NCI-H748 (cell line): ENCODE measurements around the gene MSX1.
A peak's percentile ranks its signal among the peaks of the same experiment; 100 is the strongest.

Experiments
- DNase-seq: peaks from one replicate; lab custom pipeline; 2025; ENCODE audit not compliant: unreplicated experiment; lab: John Stamatoyannopoulos, UW

MSX1 gene

DNA sequence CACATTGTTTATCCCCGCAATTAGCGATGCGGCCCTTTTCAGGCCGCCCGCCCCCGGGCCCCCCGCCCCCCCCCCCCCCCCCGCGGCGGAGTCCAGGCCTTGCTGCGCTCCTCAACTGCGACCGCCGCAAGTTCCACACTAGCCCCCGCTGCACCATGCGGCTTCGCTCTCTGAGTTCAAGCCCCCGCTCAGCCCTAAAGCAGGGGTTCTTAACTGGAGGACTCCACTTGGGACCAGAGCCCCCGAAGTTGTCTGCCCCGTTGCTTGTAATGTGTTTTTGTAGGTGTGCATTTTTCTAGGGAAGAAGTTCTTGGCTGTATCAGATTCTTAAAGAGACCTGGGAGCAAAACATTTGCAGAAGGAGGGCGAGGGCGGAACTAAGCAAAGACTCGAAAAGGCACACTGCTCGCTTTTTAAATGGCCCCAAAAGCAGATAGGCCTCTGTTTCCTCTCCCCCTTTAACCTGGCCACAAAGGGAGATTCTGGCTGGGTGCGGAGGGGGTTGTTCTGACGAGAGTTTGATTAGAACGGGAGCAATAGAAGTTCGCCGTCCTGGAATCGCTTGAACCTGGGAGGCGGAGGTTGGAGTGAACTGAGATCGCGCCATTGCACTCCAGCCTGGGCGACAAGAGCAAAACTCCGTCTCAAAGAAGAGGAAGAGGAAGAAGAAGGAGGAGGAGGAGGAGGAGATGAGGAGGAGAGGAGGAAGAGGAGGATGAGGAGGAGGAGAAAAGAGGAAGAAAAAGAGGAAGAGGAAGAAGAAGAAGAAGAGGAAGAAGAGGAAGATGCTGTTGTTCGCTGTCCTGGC is 2.3 kb upstream of the MSX1 start:
- DNase-seq, result no peak

DNA sequence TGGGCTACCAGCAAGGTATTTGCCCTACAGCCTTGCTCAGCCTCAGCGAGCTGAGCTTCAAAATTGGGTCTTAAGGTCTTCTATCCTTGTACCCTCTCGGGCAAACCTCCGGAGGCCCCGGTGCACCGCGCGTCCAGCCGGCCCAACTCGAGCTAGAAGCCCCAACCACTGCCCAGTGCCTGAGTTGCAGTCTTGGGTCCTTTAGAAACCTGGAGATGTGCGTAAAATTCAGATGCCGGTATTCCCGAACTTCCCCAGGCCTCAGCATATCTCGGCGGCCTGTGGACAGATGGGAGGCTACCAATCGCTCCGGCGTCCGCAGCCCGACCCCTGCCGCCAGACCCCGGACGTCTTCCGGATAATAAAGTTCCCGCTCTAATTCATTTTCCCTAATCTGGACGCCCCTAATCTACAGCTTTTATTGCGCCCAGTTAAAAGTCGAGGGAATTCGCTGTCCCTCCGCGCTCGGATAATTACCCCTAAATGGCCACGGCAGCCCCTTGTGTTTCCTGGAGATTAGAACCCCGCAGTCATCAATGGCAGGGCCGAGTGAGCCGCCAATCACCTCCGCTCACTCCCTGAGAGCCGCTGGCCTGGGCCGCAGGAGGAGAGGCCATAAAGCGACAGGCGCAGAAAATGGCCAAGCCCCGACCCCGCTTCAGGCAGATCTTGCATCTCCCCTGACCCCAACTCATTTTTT is 1.5 kb upstream of the MSX1 start:
- no peak for DNase-seq

DNA sequence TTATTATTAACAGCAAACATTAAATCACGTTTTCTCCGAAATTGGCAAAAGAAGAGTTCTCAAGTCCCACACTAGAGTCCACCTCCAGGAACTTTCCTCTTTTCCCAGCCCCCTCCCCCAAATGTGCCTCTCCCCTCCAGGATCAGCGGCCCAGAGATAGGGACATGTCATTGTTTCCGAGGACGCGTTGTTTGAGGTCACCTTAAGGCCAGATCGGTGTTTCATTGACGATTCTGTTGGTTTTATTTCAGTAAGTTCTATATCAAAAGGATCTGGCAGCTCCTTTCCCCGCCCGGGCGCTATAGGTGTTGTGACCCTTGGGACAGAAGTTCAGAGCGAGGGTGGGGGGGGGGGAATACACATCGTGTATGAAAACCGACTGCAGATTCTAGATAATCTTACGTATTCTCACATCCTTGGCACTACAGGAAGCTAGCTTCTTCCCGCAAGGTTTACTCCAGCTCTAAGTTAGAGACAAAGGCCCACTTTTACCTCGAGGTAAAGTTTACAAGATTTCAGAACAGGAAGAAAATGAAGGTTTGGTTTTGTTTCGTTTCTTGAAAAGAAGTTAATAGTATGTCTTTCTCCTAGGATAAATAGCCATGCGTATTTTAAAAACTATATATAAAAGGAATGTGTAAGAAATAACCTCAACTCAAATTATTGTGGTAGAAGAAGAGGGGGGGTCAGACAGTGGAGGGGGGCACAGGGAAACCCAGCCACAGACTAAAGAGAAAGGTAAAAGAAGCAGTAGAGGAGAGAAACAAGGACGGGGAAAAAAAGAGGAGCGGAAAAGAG is 739 bp upstream of the MSX1 start:
- DNase-seq, result no peak

DNA sequence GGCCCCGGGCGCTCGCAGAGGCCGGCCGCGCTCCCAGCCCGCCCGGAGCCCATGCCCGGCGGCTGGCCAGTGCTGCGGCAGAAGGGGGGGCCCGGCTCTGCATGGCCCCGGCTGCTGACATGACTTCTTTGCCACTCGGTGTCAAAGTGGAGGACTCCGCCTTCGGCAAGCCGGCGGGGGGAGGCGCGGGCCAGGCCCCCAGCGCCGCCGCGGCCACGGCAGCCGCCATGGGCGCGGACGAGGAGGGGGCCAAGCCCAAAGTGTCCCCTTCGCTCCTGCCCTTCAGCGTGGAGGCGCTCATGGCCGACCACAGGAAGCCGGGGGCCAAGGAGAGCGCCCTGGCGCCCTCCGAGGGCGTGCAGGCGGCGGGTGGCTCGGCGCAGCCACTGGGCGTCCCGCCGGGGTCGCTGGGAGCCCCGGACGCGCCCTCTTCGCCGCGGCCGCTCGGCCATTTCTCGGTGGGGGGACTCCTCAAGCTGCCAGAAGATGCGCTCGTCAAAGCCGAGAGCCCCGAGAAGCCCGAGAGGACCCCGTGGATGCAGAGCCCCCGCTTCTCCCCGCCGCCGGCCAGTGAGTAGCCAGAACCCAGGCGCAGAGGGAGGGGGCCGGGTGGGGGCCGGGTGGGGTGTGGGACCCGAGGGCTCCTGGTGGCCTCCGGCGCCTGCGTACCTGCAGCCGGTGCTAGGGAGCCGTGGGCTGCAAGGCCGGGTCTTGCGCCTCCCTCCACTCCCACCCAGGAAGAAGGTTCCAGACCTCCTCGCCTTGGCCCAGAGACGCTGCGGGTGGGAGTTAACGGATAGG is 534 bp downstream of the MSX1 start:
- no peak for DNase-seq

DNA sequence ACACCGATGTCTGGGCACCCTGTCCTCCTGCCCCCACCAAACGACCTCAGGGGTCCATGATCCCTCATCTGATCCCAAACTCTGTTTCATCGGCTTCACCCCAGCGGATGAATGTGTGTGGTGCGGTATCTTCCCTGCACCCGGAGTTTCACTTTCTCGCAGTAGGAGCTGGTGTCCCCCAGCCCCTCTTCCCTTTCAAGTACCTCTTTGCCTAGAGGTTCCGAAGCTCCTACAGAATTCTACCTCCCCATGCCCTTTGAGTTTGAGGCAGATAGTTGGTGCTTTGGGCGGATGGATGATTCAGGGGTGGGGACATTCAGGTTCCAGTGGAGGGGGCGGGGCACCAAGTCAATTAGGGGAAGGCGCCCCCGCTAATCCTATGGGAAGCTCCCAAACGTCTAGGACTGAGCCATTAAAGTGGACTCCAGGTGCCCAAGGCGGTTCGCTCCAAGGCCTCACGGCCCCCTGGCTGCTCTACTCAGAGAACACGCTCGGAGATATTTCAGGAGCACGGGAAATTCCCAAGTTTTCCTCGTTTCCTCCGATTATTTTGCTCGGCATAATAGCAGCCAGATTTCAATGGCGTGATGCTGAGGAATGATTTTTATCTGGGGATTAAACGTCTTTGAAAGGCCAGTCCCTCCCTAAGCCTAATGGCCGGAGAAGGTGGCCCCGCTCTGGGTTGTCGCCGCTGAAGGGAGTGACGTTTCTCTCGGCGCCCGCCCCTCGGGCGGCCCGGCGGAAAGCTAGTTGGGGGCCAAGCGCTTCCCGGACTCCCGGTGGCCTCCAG is 1.3 kb downstream of the MSX1 start:
- no peak for DNase-seq

DNA sequence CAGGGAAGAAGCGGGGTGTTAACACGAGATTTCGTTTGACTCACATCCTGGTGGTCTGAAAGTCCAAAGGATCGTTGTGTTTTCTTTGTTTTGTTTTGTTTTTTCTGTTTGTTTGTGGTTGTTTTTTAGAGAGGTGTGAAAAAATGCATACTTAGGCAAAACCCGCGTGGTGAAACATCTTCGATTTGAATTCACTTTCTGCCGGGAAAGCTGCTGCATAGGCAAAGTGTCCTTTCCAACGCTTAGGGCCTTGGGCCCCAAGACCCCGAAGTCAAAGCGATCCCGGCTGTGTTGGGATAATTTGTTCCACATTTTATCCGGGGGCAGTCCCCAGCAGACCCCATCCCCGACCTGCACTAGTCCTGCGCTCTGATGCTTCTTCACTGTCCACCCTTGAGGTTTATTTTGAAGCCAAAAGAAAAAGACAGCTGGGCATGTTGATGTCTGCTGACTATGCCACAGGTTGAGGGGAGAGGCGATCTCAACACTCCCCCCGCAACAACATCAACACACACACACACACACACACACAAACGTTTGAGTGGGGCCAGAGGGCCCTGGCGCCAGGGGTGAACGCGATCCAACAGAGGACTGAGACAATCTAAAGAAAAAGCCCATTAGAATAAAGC is 2.0 kb downstream of the MSX1 start:
- no peak for DNase-seq

DNA sequence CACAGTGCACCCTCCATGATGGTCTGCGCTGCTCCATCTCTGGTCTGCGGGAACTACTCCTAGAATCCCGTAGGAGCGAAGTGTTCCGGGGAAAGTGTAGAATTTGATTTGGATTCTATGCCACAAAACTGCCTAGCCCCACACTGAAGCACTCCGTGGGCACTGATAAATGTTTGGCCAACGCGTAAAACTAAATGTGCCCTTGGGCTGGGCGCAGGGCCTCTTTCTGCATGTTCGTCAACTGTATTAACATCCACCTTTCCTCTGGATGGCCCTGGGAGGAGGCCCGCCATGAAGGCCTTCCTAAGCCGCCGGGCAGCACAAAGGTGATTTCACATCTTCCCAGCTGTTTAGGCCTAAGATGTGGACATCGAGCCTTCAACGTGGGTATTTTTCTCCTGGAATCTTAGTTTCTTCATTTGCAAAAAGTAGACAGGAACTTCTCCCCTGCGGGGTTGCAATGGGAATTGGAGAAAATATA is 2.6 kb downstream of the MSX1 start:
- DNase-seq, result no peak

DNA sequence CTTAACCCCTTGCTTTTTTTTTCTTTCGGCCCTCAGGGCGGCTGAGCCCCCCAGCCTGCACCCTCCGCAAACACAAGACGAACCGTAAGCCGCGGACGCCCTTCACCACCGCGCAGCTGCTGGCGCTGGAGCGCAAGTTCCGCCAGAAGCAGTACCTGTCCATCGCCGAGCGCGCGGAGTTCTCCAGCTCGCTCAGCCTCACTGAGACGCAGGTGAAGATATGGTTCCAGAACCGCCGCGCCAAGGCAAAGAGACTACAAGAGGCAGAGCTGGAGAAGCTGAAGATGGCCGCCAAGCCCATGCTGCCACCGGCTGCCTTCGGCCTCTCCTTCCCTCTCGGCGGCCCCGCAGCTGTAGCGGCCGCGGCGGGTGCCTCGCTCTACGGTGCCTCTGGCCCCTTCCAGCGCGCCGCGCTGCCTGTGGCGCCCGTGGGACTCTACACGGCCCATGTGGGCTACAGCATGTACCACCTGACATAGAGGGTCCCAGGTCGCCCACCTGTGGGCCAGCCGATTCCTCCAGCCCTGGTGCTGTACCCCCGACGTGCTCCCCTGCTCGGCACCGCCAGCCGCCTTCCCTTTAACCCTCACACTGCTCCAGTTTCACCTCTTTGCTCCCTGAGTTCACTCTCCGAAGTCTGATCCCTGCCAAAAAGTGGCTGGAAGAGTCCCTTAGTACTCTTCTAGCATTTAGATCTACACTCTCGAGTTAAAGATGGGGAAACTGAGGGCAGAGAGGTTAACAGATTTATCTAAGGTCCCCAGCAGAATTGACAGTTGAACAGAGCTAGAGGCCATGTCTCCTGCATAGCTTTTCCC is 3.4 kb downstream of the MSX1 start:
- DNase-seq, result no peak

DNA sequence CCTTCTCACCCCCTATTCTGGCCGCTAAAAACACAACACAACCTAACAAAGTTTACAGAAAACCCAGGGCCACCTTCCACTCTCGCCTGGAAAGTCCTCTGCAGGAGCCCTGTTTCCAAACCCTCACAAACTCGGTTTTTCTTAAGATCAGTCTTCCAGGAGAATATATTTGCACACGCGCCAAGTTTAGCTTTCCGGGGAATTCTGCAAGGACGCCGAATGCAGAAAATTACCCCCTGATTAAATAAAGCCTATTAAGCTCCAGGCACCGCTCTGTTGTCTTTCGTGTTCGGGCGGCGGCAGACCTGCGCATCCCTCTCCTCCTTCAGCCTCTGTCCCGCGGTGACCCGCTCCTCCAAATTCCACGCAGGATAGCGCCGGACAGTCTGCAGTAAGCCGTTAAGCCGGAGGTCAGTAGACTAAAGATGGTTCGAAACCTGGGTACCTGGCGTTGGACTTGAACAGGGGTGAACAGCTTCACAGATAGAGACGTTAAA is 5.0 kb downstream of the MSX1 start:
- DNase-seq, result peak; percentile 0

DNA sequence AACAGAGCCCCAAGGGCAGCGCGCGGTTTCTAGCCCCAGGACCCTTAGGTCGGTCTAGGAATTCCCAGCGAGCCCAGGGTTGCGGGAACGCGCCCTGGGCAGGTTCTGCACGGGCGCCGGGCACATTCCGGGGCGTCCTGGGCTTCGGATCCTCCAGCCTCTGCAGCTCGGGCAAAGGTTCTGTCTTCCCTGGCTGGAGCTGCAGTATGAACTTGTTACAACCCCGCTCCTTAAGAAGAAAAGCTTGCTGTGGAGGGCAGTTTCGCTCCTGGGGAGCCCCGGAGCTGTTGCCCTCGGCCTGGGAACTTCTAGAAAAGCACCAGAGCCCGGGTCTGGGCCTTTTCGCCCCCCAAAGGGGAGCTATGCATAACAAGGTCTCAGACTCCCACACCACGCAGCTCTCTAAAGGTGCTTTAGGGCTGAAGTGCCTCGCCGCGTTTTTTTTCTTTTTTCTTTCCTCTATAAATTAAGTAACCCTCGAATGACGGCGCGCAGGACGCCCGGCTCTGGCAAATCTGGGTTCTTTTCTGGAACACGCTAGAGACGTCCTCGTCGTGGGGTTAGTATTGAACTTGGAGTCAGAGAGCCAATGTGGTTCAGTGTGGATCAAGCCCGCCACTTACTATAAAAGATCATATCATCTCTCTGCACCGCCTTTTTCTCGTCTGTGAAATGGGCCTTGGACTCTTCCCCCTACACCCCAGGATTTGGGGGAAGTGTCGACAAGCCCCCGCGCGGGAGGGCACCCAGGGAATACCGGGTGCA is 5.7 kb downstream of the MSX1 start:
- DNase-seq, result no peak

DNA sequence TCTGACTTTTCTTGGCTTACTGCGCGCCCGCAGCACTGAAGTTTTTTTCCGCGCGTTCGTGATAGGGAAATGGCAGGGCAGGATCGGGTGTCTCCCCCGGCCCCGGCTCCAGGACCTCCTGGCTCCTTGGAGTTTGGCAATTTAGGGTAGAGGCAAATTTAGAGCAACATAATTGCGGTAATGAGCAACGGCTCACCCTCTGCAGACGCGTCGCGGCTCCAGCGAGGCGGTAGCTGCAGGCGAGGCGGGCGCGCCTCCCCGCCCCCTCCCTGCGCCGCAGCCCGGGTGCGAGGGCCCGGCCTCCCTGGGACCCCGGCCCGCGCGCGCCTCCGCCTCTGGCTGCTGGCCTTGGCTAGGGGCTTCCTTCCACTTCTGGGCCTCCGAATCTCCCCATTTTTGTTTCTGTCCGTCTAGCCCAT is 6.2 kb downstream of the MSX1 start:
- no peak for DNase-seq

DNA sequence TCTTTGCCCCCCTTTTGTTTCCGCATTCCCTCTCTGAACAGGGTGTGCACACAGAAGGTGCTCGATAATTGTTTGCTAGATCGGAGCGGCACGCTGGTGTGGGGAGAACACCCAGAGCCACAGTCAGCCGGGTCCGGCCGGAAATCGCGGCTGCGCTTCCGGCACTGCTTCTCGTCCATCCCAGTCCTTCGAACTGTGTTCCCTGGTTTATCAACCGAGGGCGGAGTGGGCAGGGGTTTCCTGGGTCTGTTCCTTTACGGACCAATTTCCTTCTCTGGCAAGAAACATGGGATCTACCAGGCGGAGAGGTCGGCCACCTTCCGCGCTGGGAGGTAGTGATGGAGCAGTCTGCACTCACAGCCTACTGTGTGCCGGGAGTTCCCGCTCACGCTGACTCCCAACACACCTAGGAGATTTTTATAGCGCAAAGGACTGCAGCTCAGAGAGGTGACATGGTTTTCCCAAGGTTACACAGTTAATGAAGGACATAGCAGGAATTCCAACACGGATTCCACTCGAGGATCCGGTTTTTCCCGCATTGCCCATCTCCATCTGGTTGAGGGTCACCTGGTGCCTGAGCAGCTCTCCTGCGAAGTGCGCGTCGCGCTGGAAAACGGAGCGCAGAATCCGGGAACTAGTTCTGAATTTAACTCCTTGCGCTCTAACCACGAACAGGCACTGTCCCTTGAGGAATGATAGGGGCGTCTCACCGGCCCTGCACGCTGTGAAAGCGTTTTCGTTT is 6.8 kb downstream of the MSX1 start:
- no peak for DNase-seq

DNA sequence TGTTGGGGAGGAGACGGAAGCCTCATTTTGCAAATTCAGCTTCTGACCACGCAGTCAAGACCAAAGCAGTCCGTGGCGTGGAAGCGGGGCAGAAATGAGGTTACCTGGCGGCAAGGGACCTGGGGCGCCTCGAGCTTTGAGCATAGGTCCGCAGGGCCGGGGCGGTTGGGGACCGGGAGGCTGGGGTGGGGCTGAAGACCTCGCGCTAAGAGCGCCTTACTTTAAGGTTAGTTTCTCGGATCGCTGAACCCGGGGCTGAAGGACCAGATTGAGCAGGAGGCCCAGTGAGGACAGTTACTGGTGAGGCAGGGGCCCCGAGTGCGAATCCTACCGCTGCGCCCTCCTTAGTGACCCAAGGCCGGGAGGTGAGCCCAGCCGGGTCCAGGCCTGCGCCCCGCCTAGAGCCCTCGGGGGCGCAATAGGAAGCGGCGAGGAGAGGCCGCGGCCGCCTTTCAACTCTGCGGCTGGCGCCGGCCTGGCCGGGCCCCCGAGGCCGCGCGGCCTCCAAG is 7.5 kb downstream of the MSX1 start:
- DNase-seq, result no peak

DNA sequence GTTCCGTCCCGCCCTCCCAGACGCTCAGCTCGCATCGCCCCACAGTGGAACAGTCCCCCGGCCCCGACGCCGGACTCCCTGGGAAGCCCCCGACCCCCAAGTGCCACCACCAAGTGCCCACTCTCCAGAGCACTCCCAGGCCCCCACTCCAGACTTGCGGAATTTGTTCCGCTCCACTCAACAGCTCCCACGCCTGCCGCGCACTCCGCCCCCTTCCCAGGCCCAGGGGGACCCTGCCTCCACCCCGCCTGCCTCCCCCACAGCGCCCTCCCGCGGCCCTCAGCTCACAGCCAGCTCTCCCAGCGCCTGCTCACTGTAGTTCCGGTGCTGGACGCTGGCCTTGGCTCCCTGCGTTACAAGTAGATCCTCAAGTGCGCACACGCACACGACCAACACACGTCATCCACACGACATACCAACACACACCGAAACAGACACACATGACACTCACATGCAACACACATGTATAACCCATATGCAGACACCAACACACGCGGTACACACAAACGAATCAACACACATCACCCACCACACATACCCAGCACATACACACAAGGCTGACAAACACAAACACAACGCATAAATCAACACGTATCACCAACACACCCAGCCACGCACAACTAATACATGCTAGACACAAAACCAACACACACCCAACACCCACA is 8.0 kb downstream of the MSX1 start:
- no peak for DNase-seq

DNA sequence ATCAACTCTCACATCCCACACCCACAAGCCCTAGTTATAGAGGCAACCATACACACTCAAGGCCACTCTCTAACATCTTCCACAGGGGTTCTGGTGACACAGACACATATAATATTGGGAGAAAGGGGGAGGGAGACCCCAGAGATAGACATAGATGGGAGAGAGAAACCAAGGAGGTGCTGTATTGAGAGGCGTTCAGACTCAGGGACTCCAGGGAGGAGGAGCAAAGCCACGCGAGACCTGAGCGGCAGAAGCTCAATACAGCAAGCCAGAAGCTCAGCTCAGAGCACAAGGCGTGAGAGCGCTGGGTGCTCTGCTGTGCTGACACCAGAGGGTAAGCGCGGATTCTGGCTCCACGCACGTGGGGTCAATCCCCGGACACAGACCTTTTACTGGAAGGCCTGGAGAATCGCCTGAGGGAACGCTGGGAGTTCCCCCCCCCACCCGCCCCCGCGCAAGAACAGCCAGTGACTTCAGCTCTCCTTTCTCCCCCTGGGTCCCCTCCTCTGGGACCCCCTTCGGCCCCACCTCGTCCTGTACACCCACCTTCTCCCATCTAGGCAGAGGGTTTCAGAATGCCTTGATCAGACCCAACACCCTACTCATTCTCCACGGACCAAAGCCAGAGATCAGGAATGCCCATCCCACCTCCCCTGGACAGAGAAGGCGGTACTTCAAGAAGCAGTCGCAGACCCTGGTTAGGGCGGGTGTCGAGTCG is 8.7 kb downstream of the MSX1 start:
- no peak for DNase-seq
